GM21360 (cell line): Measurements from ENCODE around the gene R3HDM1.
A peak's percentile ranks its signal among the peaks of the same experiment; 100 is the strongest.
"Not testable (repeated sequence)": the region's sequence is repeated elsewhere in the genome, so short reads cannot be mapped to it uniquely, and the experiment has no call there.

Experiments used
- ATAC-seq: cut with Tn5 transposase; IDR thresholded peaks from one replicate; pipeline ENCODE4 v1.9.1; 2021; ENCODE audit warnings: mild to moderate bottlenecking, moderate library complexity; ENCODE audit not compliant: unreplicated experiment

Gene R3HDM1

DNA sequence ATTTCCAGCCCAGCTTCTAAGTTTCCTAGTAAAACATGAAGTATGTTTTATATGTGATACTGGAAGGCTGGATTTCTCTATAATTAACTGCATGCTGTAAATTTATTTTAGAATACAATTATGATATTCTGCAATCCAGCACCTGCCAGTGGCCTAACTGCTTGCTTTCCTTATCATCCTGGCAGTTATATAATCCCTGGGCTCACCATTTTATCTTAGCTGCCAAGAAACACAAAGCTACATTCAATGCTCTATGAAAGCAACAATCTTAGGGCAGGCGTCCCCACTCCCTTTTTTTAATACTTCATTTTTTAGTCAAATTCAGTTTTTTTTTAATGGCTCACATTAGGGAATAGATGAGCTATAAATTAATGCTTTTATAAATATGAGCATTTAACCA is 172.0 kb downstream of the R3HDM1 start:
- no peak for ATAC-seq

DNA sequence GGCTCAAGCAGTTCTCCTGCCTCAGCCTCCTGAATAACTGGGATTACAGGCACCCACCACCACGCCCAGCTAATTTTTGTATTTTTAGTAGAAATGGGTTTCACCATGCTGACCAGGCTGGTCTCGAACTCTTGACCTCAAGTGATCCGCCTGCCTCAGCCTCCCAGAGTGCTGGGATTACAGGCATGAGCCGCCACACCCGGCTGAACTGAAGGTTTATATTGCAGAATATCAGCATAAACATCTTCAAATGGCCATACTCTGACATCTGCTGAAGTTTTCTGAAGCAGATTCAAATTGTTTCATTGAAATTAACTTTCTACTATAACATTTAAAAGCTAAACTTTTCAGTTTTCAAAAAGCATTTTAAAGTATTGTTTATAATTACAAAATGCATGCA is 172.8 kb downstream of the R3HDM1 start:
- ATAC-seq: not testable (repeated sequence)

DNA sequence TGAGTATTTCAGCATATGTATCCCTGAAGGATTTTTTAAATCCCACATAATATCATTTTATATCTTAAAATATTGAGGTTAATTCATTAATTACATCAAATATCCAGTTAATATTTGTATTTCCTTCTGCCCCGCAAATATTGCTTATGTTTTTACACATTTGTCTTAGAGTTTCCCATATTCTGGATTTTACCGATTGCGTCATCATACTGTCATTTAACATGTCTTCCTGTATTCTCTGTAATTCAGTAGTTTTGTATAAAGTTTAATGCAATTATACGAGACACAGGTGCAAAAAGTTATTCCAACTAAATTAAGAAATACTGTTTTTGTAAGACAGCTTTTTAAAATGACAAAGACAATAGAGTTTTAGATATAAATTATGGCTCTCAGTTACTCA is 176.9 kb downstream of the R3HDM1 start:
- no peak for ATAC-seq

DNA sequence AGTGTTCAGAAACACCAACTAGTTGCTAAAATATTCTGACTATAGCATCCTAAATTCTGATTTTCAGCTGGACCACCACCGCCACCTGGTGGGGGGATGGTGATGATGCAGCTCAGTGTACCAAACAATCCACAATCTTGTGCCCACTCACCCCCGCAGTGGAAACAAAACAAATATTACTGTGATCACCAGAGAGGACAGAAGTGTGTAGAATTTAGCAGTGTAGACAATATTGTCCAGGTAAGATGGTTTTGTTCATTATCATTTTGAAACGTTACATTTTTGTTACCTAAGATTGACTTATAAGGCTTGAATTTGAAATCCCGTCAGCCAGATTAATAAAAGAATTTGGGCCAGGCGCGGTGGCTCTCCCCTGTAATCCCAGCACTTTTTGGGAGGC is 178.7 kb downstream of the R3HDM1 start:
- peak; percentile 54 for ATAC-seq

DNA sequence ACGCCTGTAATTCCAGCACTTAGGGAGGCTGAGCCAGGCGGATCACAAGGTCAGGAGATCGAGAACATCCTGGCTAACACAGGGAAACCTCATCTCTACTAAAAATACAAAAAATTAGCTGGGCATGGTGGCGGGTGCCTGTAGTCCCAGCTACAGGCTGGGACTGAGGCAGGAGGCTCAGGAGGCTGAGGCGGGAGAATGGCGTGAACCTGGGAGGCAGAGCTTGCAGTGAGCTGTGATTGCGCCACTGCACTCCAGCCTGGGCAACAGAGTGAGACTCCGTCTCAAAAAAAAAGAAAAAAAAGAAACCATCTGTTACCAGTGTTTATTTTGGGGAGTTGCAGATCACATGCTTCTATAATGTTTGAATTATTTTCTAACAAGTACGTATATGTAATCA is 183.8 kb downstream of the R3HDM1 start:
- ATAC-seq: not testable (repeated sequence)

DNA sequence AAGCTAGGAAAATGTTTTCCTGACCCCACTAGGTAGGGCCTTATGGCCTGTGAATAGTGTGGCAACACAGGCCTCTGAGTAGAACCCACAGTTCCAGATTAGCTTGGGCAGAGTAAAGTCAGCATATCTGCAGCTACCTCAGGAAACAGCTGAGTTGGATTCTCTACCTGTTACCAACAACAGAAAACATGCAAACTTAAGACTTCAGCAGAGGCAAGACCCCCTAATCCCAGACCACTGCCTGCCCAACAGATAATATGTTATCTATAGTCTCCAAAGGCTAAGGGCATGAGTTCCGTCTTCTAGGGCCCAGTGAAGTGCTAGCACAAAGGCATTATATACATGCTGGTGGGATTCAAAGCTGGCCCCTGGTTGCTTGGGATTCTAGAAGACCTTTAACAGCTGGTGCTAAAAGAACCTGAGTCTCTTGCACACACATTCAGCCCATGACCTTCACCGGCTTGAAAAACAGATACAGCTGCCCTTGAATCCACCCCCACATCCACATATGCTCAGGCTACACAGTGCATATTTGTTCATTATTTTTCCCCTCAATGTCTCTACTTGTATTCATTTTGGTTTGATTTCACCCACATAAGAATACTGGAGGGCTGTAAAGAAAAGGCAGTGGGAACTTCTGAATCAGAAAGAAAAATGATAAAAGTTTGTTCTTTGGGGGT is 196.9 kb downstream of the R3HDM1 start:
- no peak for ATAC-seq

DNA sequence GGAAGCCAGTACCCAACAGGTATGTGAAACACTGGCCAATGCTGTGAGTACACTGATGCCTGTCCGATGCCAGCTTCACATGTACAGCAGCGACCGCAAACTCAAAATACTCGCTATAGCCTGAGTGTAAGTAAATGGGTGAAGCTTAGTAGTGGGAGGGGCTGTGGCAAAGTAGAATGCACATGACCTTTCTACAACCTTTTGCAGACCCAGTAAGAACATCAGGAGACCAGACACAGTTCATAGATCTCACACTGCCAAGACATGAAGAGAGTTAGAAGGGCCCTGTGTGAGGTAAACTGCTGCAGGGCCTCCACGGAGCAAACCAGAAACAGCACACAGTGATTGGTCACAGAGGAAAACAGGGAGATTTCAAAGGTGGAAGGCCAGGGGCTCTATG is 201.3 kb downstream of the R3HDM1 start:
- ATAC-seq: no peak

DNA sequence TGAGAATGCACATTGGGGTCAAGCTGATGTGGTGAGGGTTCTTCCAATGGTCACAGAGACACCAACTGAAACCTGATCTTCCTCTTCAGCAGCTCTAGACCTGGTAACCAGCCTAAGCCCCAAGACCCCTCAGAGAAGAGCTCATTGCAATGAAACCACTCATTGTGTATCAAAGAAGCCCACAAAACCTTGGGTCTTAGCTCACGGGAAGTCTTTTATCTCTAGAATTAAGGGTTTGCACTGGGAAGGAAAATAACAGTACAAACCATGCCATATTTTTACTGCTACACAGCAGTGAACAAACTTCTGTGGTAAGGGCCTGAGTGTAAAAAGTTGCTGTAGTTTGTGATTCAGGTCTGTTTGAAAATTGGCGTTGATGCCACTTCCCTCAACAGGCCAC is 201.8 kb downstream of the R3HDM1 start:
- ATAC-seq: no peak

DNA sequence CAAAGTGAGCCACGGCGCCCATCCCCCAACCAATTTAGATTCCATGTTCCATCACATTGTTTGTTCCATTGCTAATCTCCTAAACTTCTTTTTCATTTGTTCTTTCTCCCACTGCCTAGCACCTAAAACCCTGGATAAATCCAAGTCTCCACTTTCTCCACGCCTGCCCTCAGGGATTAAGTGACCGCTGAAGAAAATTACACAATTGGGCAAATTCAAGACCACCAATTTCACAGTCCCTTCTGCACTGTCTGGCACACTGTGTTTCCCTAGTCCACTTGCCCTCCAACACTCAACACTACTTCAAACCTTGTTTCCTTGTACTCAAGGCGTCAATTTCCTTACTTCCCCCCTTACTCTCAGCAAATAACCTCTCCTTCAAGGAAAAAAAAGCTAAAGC is 205.3 kb downstream of the R3HDM1 start:
- ATAC-seq: no peak

DNA sequence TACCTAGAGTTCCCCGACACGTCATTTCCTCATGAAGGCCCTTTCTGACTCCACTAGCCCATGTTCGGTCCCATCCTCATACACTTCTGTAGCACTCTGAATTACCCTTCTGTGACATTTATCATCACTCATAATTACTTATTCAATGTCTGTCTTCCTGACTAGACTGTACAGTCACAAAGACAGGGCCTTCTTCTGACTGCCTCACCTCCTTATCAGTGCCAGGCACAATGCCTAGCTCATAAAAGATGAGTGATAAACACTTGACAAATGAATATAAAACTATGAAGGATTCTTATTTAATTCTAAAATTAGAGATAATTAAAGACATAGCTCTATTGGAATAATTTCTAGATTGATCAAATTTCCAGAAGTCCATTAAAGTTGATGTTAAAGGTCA is 208.9 kb downstream of the R3HDM1 start:
- no peak for ATAC-seq

DNA sequence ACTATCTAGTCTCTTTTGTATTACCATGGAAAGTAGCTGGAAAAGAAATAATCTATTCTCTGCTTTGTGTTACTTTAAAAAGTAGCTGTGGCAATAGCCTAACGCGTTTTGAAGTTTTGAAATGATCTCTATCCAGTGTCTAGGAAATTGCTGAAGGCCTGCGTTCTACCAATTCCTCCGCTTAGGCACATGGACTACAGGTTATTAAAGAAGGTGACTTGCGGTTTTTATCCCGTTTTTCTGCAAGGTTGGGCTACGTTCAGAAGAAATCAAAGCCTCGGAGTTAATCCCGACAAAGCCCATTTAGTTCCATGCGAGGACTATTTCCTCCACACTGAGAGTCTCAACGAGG is 209.7 kb downstream of the R3HDM1 start:
- ATAC-seq: no peak

DNA sequence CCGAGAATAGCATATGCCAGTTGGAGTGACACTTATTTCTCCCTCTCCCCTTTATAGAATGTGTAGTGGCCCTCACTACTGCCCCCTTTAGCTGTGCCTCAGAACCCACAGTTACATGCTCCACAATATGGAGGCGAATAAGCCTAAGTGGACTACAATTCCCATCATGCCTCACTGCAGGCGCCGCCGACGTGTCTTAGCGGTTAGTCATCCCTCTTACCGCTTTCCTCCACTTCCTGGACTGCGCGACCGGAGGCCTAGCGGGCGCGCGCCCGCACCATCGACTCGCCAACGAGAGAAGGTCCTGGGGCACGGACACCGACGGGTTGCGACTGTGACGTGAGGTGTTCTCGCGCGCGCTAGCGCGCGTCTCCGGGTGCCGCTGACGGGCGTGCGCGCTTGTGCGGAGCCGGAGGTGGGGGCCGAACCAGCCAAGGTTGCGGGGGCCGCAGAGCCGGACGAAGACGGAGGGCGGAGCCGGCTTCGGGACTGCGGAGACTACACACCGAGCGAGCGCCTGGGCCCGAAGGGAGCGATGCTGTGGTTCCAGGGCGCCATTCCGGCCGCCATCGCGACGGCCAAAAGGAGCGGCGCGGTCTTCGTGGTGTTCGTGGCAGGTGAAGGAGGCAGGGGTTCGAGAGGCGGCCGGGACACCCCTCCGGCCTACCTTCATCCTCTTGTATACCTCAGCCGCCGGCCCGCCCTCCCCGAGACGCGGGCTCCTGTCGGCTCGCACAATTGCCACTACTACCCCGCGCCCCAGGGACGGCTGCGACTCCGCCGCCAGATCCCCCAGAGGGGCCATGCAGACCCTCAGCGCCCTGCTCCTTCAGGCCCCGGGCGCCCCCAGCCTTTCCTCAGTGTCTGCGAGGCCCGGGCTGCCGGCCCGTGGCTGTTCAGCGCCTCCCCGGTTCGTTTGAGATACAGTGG is 210.4 kb downstream of the R3HDM1 start, which contains the start of gene UBXN4:
TSS of gene UBXN4 (plus strand) at position 461 of the 930 bp plus-strand sequence. CDS start at position 536, 75 bp downstream.
- peak; percentile 92 for ATAC-seq

DNA sequence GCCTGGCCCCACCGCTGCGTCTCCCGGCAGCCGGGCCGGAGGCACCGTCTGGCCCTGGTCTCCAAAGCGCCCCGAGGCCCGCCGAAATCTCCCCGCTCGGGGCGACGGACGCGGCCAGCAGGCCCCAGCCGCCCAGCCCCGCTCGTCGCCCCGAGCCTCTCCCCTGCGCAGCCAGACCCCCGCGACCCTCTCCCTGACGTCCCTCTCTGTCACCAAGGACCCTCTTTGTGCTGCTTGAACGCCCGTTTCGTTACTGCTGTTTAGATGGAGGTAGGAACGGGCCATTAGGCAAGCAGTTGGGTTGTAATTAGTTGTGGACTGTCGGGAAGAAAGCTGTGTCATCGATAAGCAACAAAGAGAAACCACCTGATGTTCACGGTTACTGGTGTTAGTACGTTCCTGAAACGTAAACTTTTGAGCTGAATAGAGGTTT is 211.1 kb downstream of the R3HDM1 start:
- peak; percentile 16 for ATAC-seq

DNA sequence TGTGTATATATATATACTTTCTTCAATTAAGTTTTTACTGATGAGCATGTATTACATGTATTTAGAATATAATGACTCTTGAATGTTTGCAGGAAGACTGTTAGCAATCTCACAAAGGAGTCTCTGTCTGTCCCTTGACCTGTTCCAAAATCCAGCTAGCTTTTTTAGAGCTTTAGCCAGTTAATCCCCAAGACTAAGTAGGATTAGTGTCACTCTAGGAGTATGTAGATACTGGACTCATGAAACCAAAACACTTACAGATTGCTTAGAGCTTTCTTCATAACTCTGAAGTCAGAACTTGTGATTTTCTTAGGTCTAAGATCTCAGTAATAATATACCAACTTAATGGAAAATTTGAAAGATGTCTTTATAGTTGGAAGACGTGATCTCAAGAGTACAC is 212.6 kb downstream of the R3HDM1 start:
- ATAC-seq: no peak

DNA sequence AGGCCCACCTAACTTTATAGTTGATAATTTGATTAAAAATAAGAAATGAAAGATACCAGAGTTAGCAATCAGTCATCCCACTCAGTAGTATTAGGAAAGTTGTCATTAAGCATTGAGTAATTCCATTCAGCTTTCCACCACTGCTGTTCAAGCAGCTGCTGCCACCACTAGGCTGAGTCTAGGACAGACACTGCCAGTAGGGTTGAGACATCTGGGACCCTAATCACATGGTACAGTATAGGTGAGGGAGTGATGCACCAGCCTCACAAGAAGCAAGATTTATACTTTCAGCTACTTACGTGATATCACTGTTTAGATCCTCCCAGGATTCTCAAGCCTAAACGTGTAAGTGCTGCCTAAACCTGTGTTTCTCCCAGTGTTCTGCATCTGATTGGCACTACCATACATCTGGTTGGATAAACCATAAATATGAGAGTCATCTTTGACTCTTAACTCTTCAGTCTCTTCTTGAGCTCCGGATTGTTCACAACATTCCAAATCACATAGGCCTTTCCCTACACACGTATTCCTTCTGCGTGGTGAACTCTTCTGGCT is 213.6 kb downstream of the R3HDM1 start:
- no peak for ATAC-seq

DNA sequence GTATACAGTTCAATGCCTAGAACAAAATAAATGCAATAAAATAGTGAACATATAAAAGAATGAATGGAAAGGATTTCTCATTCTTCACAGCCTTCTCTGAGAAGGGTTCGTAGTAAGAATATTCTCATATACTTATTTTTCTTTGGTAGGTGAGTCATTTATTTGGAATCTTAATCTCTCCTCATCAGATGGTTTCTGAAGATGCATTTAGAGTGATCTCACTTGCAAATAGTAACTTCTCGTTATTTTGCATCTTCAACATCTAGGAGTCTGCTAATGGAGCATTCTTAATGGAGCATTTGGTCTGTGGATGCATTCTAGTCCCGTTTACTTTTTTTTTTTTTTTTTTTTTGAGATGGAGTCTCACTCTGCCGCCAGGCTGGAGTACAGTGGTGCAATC is 214.3 kb downstream of the R3HDM1 start:
- no peak for ATAC-seq

DNA sequence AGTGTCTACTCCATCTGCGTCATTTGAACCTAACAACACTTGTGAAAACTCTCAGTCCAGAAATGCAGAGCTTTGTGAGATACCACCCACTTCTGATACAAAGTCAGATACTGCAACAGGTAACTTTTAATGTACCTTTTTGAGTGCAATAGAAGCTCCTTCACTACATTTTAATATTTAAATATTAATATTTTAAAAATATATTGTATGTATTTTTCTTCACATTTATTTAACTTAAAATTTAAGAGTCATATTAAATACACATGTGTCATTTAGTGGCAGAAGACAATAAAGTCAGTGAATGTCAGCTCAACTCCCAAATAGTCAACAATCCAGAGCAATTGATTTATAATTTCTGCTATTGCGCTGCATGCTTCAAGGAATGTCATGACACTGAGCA is 224.3 kb downstream of the R3HDM1 start:
- ATAC-seq: no peak

DNA sequence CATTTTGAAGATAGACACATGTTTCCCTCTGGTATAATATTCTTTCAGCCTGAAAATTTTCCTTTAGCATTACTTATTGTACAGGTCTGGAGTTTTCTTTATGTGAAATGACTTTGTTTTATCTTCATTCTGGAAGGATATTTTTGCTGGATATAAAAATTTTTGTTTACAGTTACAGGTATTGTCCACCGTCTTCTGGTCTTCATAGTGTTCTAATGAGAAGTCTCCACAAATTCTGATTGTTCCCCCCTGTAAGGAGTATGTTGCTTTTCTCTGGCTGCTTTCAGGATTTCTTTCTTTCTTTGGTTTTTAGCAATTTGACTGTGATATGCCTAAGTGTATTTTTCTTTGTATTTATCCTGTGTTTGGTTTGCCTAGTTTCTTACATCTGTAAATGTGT is 225.4 kb downstream of the R3HDM1 start:
- no peak for ATAC-seq

DNA sequence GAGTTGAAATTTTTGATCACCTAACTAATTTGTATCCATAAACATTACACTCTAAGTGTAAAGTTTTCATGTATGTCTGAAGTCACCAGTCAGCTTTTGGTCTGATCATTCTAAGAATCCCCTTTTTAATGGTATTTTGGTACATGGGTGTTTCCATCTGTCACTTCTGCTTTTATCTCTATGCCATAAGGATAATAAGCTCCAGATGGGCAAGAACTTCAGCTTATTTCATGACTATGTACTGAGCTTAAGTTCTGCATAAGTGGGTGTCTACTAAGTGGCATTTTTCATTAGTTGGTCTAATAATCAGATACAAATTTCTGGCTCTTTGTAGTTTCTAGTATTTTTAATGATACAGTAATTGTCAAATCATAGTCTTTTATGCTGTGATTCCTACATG is 230.7 kb downstream of the R3HDM1 start:
- ATAC-seq: no peak

DNA sequence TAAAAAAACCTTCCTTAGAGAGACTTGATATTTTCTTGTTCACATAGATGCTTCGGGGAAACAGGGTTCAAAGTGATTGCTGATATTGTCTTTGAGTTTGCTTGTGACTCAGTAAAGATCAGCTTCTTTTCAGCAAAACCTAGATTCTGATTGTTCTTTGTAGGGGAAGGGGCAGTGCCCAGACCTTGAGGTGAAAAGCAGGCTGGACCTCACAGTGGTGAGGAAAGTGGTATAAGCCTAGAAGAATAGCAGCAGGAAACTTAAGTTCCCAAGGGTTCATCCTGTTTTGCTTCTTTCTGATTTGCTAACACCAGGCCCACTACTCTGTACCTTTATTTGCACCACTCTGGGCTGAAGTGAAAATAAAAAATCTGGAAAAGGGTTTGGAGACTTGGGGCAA is 231.2 kb downstream of the R3HDM1 start:
- ATAC-seq: no peak

DNA sequence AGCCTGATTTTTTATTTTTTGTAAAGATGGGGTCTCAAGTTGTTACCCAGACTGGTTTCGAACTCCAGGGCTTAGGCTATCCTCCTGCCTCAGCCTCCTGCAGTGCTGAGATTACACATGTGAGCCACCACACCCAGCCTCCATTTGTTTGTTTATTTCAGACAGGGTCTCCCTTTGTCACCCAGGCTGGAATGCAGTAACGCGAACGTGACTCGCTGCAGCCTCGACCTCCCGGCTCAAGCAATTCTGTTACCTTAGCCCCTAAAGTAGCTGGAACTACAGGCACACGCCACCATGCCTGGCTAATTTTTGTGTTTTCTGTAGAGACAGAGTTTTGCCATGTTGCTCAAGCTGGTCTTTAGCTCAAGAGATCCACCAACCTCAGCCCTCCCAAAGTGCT is 237.6 kb downstream of the R3HDM1 start:
- ATAC-seq: no peak

DNA sequence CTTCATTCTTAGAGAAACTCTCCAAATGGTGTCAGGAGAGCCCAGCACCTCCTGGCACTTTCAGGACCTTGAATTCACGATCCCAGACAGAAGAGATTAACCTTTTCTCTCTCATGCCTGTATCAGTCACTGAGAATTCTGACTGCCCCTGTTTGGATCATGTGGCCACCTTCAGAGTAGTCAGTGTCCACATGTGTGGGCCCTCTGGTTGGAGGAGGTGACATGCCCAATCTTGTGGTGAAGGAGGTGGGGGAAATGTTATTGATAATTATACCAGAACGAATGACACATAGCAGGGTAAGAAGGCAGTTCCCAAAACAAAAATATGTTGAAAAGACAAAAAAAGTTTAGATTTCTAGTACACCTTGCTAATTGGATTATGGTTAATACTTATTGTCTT is 242.0 kb downstream of the R3HDM1 start:
- no peak for ATAC-seq
